Measurements from ENCODE around the gene IPO8. TPM values are rescaled to one million over a fixed set of nuclear protein-coding genes. Genes with fewer than 3 reads are reported as not detected.

The IPO8 gene
- total RNA-seq, 1 experiment from 2014 or later: 48.0 TPM

- no peak overlapping the region for H3K56ac ChIP-seq (ENCODE audit: insufficient read length, low read depth, low read length)
- Mint-ChIP-seq H3K27ac (no peak overlapping the region), H3K36me3 (ENCODE audit: insufficient read depth in 1 of 3, low read depth in 3 of 3) (peaks cover 23 to 89% (median 41%) of the 10 kb centered on the region in 3 experiments; a peak in 6 of 7 replicates), H3K4me3 (no peak overlapping the region), H3K9me3 (no peaks in the 10 kb centered on the region), H3K4me1 (no peaks in the 10 kb centered on the region), H3K27me3 (ENCODE audit: low read depth) (no peaks in the 10 kb centered on the region)
- no peak overlapping the region for H3T11ph ChIP-seq (ENCODE audit: low read length)
- H3K79me1 ChIP-seq (ENCODE audit: insufficient read depth, low read depth, low read length, poor library complexity, severe bottlenecking): no peaks in the 10 kb centered on the region
- H3K9me3 ChIP-seq (ENCODE audit: control insufficient read depth, low read depth, low read length): no peaks in the 10 kb centered on the region
- no peak overlapping the region for H3K27ac ChIP-seq (ENCODE audit: insufficient read length, low read depth, low read length)
- H2BK12ac ChIP-seq (ENCODE audit: insufficient read length, low read depth, low read length): no peak overlapping the region
- no peak overlapping the region for H4K5ac ChIP-seq (ENCODE audit: insufficient read length, low read depth, low read length)
- no peaks in the 10 kb centered on the region; the same call in 1 of the 2 replicates for H3K4me1 ChIP-seq (ENCODE audit: insufficient read depth, low read length)
- H2BK120ac ChIP-seq (ENCODE audit: low read depth, low read length, poor library complexity, severe bottlenecking): no peak overlapping the region
- no peak overlapping the region for H2AK5ac ChIP-seq (ENCODE audit: insufficient read length, low read length)
- H3K4ac ChIP-seq (ENCODE audit: low read depth, low read length): no peak overlapping the region
- no CpG with 5 or more reads among the region's 2 CpGs for WGBS (ENCODE audit: extremely low coverage, insufficient read length, low lambda C conversion rate)
- no peak overlapping the region for H2BK5ac ChIP-seq (ENCODE audit: insufficient read length, low read length)
- no peak overlapping the region for H2BK20ac ChIP-seq (ENCODE audit: low read depth, low read length, poor library complexity, severe bottlenecking)
- no peak for DNase-seq
- H2AFZ ChIP-seq (ENCODE audit: low read length): no peak overlapping the region
- H4K20me1 ChIP-seq (ENCODE audit: control insufficient read depth, insufficient read depth, insufficient read length): no peaks in the 10 kb centered on the region
- H3K23me2 ChIP-seq (ENCODE audit: insufficient read length, low read depth, low read length, poor library complexity, severe bottlenecking): no peaks in the 10 kb centered on the region
- H3K4me2 ChIP-seq (ENCODE audit: insufficient read depth, insufficient read length, low read length): no peak overlapping the region
- no peak overlapping the region for H3K18ac ChIP-seq (ENCODE audit: insufficient read length, low read depth, low read length)
- no peak overlapping the region for H3K23ac ChIP-seq (ENCODE audit: insufficient read length, low read depth, low read length)
- no peaks in the 10 kb centered on the region for H3K79me2 ChIP-seq (ENCODE audit: insufficient read depth, low read length)
- TF ChIP-seq, protein P1, sequence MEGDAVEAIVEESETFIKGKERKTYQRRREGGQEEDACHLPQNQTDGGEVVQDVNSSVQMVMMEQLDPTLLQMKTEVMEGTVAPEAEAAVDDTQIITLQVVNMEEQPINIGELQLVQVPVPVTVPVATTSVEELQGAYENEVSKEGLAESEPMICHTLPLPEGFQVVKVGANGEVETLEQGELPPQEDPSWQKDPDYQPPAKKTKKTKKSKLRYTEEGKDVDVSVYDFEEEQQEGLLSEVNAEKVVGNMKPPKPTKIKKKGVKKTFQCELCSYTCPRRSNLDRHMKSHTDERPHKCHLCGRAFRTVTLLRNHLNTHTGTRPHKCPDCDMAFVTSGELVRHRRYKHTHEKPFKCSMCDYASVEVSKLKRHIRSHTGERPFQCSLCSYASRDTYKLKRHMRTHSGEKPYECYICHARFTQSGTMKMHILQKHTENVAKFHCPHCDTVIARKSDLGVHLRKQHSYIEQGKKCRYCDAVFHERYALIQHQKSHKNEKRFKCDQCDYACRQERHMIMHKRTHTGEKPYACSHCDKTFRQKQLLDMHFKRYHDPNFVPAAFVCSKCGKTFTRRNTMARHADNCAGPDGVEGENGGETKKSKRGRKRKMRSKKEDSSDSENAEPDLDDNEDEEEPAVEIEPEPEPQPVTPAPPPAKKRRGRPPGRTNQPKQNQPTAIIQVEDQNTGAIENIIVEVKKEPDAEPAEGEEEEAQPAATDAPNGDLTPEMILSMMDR (conservative IDR thresholded peaks at IDR 0.05): no peak
- no peaks in the 10 kb centered on the region for H3K27me3 ChIP-seq (ENCODE audit: insufficient read depth, low read length)
- H4K91ac ChIP-seq (ENCODE audit: insufficient read length, low read depth, low read length): no peak overlapping the region
- no peak overlapping the region for H3K9ac ChIP-seq (ENCODE audit: extremely low read depth, insufficient read length, low read length)
- no peak overlapping the region for H4K8ac ChIP-seq (replicated peaks; ENCODE audit: insufficient read length, low read depth, low read length)
- no peak overlapping the region for H3K14ac ChIP-seq (ENCODE audit: insufficient read depth, low read length)
- H2BK15ac ChIP-seq (ENCODE audit: low read depth, low read length): no peak overlapping the region
Measured at GRCh38 chr12:30732954-30733637, 37.4 kb upstream of the IPO8 start.

Measured in H9 (cell line).